ENCODE measurements around the gene ME1. TPM values are rescaled to one million over a fixed set of nuclear protein-coding genes. Genes with fewer than 3 reads are reported as not detected.

Gene ME1
- total and polyA plus RNA-seq, 2 experiments from 2014 or later = 4.0 to 10.0 TPM

DNA sequence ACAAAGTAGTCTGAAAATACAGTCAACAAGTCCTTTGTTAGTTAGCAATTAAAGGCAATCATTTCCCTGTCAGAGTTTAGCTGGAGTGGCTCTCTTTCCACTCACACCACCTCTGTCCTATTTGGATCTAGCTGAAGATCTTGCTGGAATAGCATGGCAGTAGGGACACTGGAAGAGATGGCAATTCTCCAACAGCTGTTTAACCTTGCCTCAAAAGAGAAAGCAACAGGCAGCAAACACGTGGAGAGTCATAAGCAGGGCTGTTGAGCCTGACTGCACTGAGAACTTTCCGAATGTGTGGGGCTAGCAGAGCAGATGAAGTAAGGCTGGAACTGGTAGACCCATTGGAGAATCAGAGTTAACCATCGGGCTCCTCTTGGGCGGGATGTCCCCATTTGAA is 43.5 kb upstream of the ME1 start:
- no peaks in the 10 kb centered on the region for H3K9me2 ChIP-seq (ENCODE audit: insufficient read depth)

DNA sequence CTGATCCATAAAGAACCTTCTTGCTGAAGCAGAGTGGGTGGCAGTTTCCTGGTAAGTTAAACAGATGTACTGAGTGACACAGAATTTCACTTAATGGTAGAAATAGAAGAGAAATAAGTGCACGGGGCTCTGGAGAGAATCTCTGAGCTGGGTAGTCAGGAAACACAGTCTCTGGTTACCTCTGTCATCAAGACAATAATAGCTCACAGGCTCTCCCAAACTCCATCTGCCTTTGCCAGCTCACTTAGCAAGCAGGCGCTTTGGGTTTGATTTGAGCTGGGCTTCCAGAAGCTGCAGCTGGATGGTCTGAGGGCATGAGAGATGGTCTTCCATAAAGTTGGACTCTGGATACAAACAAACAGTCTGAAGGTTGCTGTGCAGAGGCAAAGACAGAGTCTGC is 41.9 kb upstream of the ME1 start:
- H3K9ac ChIP-seq = no peak overlapping the region
- no peak overlapping the region for H3K4me3 ChIP-seq
- H3K27me3 ChIP-seq (replicated peaks; ENCODE audit: insufficient read depth) = no peaks in the 10 kb centered on the region; the same call in 1 of the 2 replicates
- H3K4me2 ChIP-seq (ENCODE audit: unreplicated experiment) = no peak overlapping the region
- no peak overlapping the region for H2AFZ ChIP-seq
- in situ Hi-C loops (cut with MboI) = no loop called here
- no peaks in the 10 kb centered on the region for H3K9me2 ChIP-seq (ENCODE audit: insufficient read depth)
- 46 to 52% methylated on average over 2 of the region's 2 CpGs for WGBS, 2 experiments (ENCODE audit: low coverage in 1 of 2, low lambda C conversion rate in 2 of 2, missing lambda C conversion rate in 2 of 2)
- H4K20me1 ChIP-seq (ENCODE audit: insufficient read depth) = no peaks in the 10 kb centered on the region
- DNase-seq = no peak
- no peaks in the 10 kb centered on the region for H3K9me3 ChIP-seq (ENCODE audit: low read depth)
- no peak overlapping the region for H3K27ac ChIP-seq
- H3K36me3 ChIP-seq (ENCODE audit: low read depth) = no peaks in the 10 kb centered on the region
- H3K4me1 ChIP-seq (ENCODE audit: insufficient read depth) = no peaks in the 10 kb centered on the region
- TF ChIP-seq EZH2phosphoT487 (IDR thresholded peaks at IDR 0.05; ENCODE audit: insufficient read depth, low read depth) (no peak), EZH2 (IDR thresholded peaks at IDR 0.05; ENCODE audit: insufficient read depth, poor library complexity, severe bottlenecking) (no peak)
- H3K79me2 ChIP-seq (ENCODE audit: insufficient read depth) = no peaks in the 10 kb centered on the region
- no peaks in the 10 kb centered on the region for H3F3A ChIP-seq (ENCODE audit: insufficient read depth)

More for the DNA sequence above, 43.5 kb upstream of the ME1 start:
- in situ Hi-C loops (cut with MboI) = no loop called here
- no peak for DNase-seq
- Histone ChIP-seq H3K9ac (no peak overlapping the region), H2AFZ (no peak overlapping the region), H3K27me3 (replicated peaks; ENCODE audit: insufficient read depth) (no peaks in the 10 kb centered on the region; the same call in 1 of the 2 replicates), H3K79me2 (ENCODE audit: insufficient read depth) (no peaks in the 10 kb centered on the region), H4K20me1 (ENCODE audit: insufficient read depth) (no peaks in the 10 kb centered on the region), H3K4me2 (ENCODE audit: unreplicated experiment) (no peak overlapping the region), H3F3A (ENCODE audit: insufficient read depth) (no peaks in the 10 kb centered on the region), H3K36me3 (ENCODE audit: low read depth) (no peaks in the 10 kb centered on the region), H3K4me3 (no peak overlapping the region), H3K27ac (no peak overlapping the region), H3K4me1 (ENCODE audit: insufficient read depth) (no peaks in the 10 kb centered on the region), H3K9me3 (ENCODE audit: low read depth) (no peaks in the 10 kb centered on the region)
- no peak for TF ChIP-seq EZH2phosphoT487 (IDR thresholded peaks at IDR 0.05; ENCODE audit: insufficient read depth, low read depth)
- TF ChIP-seq EZH2 (IDR thresholded peaks at IDR 0.05; ENCODE audit: insufficient read depth, poor library complexity, severe bottlenecking) = no peak
- WGBS, 2 experiments (ENCODE audit: low coverage in 1 of 2, low lambda C conversion rate in 2 of 2, missing lambda C conversion rate in 2 of 2) = 46 to 56% methylated on average over 4 of the region's 4 CpGs

DNA sequence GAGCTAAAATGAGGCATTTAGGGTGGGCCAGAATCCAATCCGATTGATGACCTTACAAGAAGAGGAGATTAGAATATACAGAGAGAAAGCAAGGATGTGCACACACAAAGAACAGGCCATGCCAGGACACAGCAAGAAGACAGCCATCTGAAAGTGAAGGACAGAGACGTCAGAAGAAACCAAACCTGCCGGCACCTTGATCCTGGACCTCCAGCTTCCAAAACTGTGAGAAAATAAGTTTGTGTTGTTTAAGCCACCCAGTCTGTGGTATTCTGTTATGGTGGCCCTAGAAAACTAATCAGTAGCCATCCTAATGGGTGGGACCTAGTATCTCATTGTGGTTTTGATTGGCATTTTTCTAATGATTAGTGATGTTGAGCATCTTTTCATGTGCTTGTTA is 39.7 kb upstream of the ME1 start:
- no peaks in the 10 kb centered on the region; the same call in 1 of the 2 replicates for H3K27me3 ChIP-seq (replicated peaks; ENCODE audit: insufficient read depth)
- no peak overlapping the region for H3K9ac ChIP-seq
- H3K4me1 ChIP-seq (ENCODE audit: insufficient read depth) = no peaks in the 10 kb centered on the region
- no peaks in the 10 kb centered on the region for H4K20me1 ChIP-seq (ENCODE audit: insufficient read depth)
- no peak for DNase-seq
- no peak overlapping the region for H3K27ac ChIP-seq
- WGBS, 2 experiments (ENCODE audit: low coverage in 1 of 2, low lambda C conversion rate in 2 of 2, missing lambda C conversion rate in 2 of 2) = 65 to 71% methylated on average over 3 of the region's 3 CpGs
- no peaks in the 10 kb centered on the region for H3K9me3 ChIP-seq (ENCODE audit: low read depth)
- H3K9me2 ChIP-seq (ENCODE audit: insufficient read depth) = no peaks in the 10 kb centered on the region
- H3F3A ChIP-seq (ENCODE audit: insufficient read depth) = no peaks in the 10 kb centered on the region
- in situ Hi-C loops (cut with MboI) = no loop called here
- H3K4me2 ChIP-seq (ENCODE audit: unreplicated experiment) = no peak overlapping the region
- no peak for TF ChIP-seq EZH2 (IDR thresholded peaks at IDR 0.05; ENCODE audit: insufficient read depth, poor library complexity, severe bottlenecking)
- TF ChIP-seq EZH2phosphoT487 (IDR thresholded peaks at IDR 0.05; ENCODE audit: insufficient read depth, low read depth) = no peak
- no peaks in the 10 kb centered on the region for H3K79me2 ChIP-seq (ENCODE audit: insufficient read depth)
- no peak overlapping the region for H3K4me3 ChIP-seq
- no peaks in the 10 kb centered on the region for H3K36me3 ChIP-seq (ENCODE audit: low read depth)
- H2AFZ ChIP-seq = no peak overlapping the region

- in situ Hi-C loops (cut with MboI) = no loop called here
- Histone ChIP-seq H3K9ac (no peak overlapping the region), H3K27ac (no peak overlapping the region), H3K4me1 (ENCODE audit: insufficient read depth) (no peaks in the 10 kb centered on the region), H3K36me3 (ENCODE audit: low read depth) (no peaks in the 10 kb centered on the region), H3K4me3 (no peak overlapping the region), H2AFZ (no peak overlapping the region), H3F3A (ENCODE audit: insufficient read depth) (no peaks in the 10 kb centered on the region), H3K9me2 (ENCODE audit: insufficient read depth) (no peaks in the 10 kb centered on the region), H3K27me3 (replicated peaks; ENCODE audit: insufficient read depth) (no peaks in the 10 kb centered on the region; the same call in 1 of the 2 replicates), H3K79me2 (ENCODE audit: insufficient read depth) (no peaks in the 10 kb centered on the region), H3K4me2 (ENCODE audit: unreplicated experiment) (no peak overlapping the region), H4K20me1 (ENCODE audit: insufficient read depth) (no peaks in the 10 kb centered on the region), H3K9me3 (ENCODE audit: low read depth) (no peaks in the 10 kb centered on the region)
- no peak for DNase-seq
- 70 to 73% methylated on average over 4 of the region's 4 CpGs for WGBS, 2 experiments (ENCODE audit: low coverage in 1 of 2, low lambda C conversion rate in 2 of 2, missing lambda C conversion rate in 2 of 2)
- no peak for TF ChIP-seq EZH2 (IDR thresholded peaks at IDR 0.05; ENCODE audit: insufficient read depth, poor library complexity, severe bottlenecking)
- no peak for TF ChIP-seq EZH2phosphoT487 (IDR thresholded peaks at IDR 0.05; ENCODE audit: insufficient read depth, low read depth)
These were observed 39.1 kb upstream of the ME1 start for GRCh38 chr6:83470001-83470400.

- 34 to 41% methylated on average over 3 of the region's 3 CpGs for WGBS, 2 experiments (ENCODE audit: low coverage in 1 of 2, low lambda C conversion rate in 2 of 2, missing lambda C conversion rate in 2 of 2)
These were observed 36.8 kb upstream of the ME1 start for GRCh38 chr6:83467620-83468036.

More at GRCh38 chr6:83467620-83468036, 36.8 kb upstream of the ME1 start:
- Histone ChIP-seq H3K4me3 (no peak overlapping the region), H3K9ac (no peak overlapping the region), H3K36me3 (ENCODE audit: low read depth) (no peaks in the 10 kb centered on the region), H2AFZ (no peak overlapping the region), H4K20me1 (ENCODE audit: insufficient read depth) (no peaks in the 10 kb centered on the region), H3K9me3 (ENCODE audit: low read depth) (no peaks in the 10 kb centered on the region), H3K27me3 (replicated peaks; ENCODE audit: insufficient read depth) (no peaks in the 10 kb centered on the region), H3K9me2 (ENCODE audit: insufficient read depth) (no peaks in the 10 kb centered on the region), H3K79me2 (ENCODE audit: insufficient read depth) (no peaks in the 10 kb centered on the region), H3K27ac (no peak overlapping the region), H3F3A (ENCODE audit: insufficient read depth) (no peaks in the 10 kb centered on the region), H3K4me2 (ENCODE audit: unreplicated experiment) (no peak overlapping the region), H3K4me1 (ENCODE audit: insufficient read depth) (no peaks in the 10 kb centered on the region)
- TF ChIP-seq EZH2phosphoT487 (IDR thresholded peaks at IDR 0.05; ENCODE audit: insufficient read depth, low read depth) = no peak
- TF ChIP-seq EZH2 (IDR thresholded peaks at IDR 0.05; ENCODE audit: insufficient read depth, poor library complexity, severe bottlenecking) = no peak
- no peak for DNase-seq
- in situ Hi-C loops (cut with MboI) = no loop called here

Data from GM23248 (cell line).